Measurements from ENCODE around the gene WDR11. TPM values are rescaled to one million over a fixed set of nuclear protein-coding genes. Genes with fewer than 3 reads are reported as not detected.

The WDR11 gene
- total RNA-seq, 1 experiment from 2014 or later, result 48.3 TPM

DNA sequence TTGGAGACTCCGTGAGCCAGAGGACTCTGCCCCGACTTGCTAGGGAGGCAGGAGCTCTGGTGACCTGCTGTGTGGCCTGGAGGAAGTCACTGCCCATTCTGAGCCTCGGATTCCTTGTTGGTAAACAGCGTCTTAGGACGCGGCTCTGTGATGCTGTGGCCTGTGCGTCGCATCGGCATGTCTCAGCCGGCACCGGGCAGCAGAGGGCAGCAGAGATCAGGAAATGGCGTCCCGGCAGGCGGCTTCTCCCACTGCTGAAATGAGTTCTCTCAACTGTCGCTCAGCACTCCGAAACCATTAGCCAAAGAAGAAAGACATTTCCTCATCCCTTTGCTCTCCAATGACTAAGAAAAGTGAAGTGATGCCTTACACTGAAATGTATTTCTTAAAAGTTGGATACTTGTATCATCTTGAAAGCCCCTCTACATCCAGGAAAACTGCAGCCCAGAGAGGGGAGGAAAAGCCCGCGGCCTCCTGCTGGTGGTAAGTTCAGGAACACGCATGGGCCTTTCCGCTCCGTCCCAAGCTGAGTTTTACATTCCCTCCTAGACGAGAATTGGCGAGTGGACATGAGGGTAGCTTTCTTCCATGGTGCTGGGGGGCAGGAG lies 91.7 kb downstream of the WDR11 start:
- Histone ChIP-seq H3K9ac (ENCODE audit: low read length) (peak overlapping the region; percentile 42; the same call in 1 of the 2 replicates), H2AFZ (ENCODE audit: low read depth, low read length, poor library complexity, severe bottlenecking) (peak overlapping the region; percentile 100), H3K9me3 (ENCODE audit: control insufficient read depth in 1 of 2, insufficient read depth in 1 of 2, low read depth in 1 of 2, low read length in 2 of 2) (no peaks in the 10 kb centered on the region), H3K36me3 (ENCODE audit: control insufficient read depth in 1 of 2, insufficient read depth in 2 of 2, low read length in 2 of 2) (no peaks in the 10 kb centered on the region), H3K4me3 (replicated peaks in 1 of 2; ENCODE audit: low read depth in 1 of 2, low read length in 2 of 2) (peak overlapping the region; percentile 27 to 48), H3K27me3 (ENCODE audit: insufficient read depth, low read length) (no peaks in the 10 kb centered on the region), H3K79me2 (ENCODE audit: insufficient read depth, low read length) (no peaks in the 10 kb centered on the region), H3K9me2 (ENCODE audit: insufficient read depth) (no peaks in the 10 kb centered on the region), H3K27ac (ENCODE audit: low read depth, low read length) (no peak overlapping the region), H4K20me1 (ENCODE audit: insufficient read depth) (no peaks in the 10 kb centered on the region), H3K4me1 (ENCODE audit: control insufficient read depth in 1 of 2, insufficient read depth in 2 of 2, low read length in 2 of 2) (peaks cover 0 to 13% of the 10 kb centered on the region in 2 experiments; a peak in 3 of 4 replicates), H3K4me2 (ENCODE audit: low read length) (peak overlapping the region; percentile 73)
- ATAC-seq, result peak; percentile 96
- RAD21 ChIA-PET (ENCODE audit: low non-redundant PET in 1 of 2, low total read pairs in 2 of 2, uncharacterized antibody in 2 of 2, unreplicated experiment in 2 of 2), result interaction anchor here in 1 of 2 experiments (1.2 kb wide), 1 partner anchor 754 kb away, joined by 3 read pairs; no protein-coding TSS in a partner anchor
- TSS peak; percentile 83 for BruUV-seq (replicated peaks)
- CTCF ChIA-PET, result interaction anchor here (0.7 to 1.5 kb wide), 7 partner anchors 36 to 960 kb away, joined by 3 to 5 read pairs (median 4); no protein-coding TSS in a partner anchor
- DNase-seq (ENCODE audit: low read depth, low spot score), result peak; percentile 81
- POLR2A ChIA-PET, result no interaction called here
- intact Hi-C loops (cut with micrococcal nuclease), result loop anchor here (1.0 to 10.0 kb wide), 8 partner anchors 222 to 1762 kb away; no protein-coding TSS in a partner anchor
- TF ChIP-seq SRF (IDR thresholded peaks at IDR 0.05; ENCODE audit: low read depth), result no peak
- no peak for TF ChIP-seq POLR2A (IDR thresholded peaks at IDR 0.05; ENCODE audit: borderline replicate concordance, extremely low read depth, insufficient read depth, insufficient read length)
- no peak; the same call in 1 of the 2 replicates for TF ChIP-seq ELF1 (IDR thresholded peaks at IDR 0.05; ENCODE audit: borderline replicate concordance, low read depth)
- TF ChIP-seq CEBPB (IDR thresholded peaks at IDR 0.05; ENCODE audit: low read depth), result no peak
- TF ChIP-seq SIN3A (IDR thresholded peaks at IDR 0.05; ENCODE audit: low read depth), result no peak
- no peak for TF ChIP-seq FOSL1 (IDR thresholded peaks at IDR 0.05; ENCODE audit: low read depth)
- TF ChIP-seq, protein P1, sequence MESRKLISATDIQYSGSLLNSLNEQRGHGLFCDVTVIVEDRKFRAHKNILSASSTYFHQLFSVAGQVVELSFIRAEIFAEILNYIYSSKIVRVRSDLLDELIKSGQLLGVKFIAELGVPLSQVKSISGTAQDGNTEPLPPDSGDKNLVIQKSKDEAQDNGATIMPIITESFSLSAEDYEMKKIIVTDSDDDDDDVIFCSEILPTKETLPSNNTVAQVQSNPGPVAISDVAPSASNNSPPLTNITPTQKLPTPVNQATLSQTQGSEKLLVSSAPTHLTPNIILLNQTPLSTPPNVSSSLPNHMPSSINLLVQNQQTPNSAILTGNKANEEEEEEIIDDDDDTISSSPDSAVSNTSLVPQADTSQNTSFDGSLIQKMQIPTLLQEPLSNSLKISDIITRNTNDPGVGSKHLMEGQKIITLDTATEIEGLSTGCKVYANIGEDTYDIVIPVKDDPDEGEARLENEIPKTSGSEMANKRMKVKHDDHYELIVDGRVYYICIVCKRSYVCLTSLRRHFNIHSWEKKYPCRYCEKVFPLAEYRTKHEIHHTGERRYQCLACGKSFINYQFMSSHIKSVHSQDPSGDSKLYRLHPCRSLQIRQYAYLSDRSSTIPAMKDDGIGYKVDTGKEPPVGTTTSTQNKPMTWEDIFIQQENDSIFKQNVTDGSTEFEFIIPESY (IDR thresholded peaks at IDR 0.05; ENCODE audit: extremely low read depth, insufficient replicate concordance, low read length), result no peak
- TF ChIP-seq ZNF274 (IDR thresholded peaks at IDR 0.05; ENCODE audit: low read depth, low read length), result no peak
- TF ChIP-seq RAD21 (IDR thresholded peaks at IDR 0.05; ENCODE audit: low read depth), result peak; percentile 99
- no peak for TF ChIP-seq SP1 (IDR thresholded peaks at IDR 0.05; ENCODE audit: low read depth)
- peak; percentile 46; the same call in 1 of the 2 replicates for TF ChIP-seq ZFX (IDR thresholded peaks at IDR 0.05)
- TF ChIP-seq, protein P2, sequence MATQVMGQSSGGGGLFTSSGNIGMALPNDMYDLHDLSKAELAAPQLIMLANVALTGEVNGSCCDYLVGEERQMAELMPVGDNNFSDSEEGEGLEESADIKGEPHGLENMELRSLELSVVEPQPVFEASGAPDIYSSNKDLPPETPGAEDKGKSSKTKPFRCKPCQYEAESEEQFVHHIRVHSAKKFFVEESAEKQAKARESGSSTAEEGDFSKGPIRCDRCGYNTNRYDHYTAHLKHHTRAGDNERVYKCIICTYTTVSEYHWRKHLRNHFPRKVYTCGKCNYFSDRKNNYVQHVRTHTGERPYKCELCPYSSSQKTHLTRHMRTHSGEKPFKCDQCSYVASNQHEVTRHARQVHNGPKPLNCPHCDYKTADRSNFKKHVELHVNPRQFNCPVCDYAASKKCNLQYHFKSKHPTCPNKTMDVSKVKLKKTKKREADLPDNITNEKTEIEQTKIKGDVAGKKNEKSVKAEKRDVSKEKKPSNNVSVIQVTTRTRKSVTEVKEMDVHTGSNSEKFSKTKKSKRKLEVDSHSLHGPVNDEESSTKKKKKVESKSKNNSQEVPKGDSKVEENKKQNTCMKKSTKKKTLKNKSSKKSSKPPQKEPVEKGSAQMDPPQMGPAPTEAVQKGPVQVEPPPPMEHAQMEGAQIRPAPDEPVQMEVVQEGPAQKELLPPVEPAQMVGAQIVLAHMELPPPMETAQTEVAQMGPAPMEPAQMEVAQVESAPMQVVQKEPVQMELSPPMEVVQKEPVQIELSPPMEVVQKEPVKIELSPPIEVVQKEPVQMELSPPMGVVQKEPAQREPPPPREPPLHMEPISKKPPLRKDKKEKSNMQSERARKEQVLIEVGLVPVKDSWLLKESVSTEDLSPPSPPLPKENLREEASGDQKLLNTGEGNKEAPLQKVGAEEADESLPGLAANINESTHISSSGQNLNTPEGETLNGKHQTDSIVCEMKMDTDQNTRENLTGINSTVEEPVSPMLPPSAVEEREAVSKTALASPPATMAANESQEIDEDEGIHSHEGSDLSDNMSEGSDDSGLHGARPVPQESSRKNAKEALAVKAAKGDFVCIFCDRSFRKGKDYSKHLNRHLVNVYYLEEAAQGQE (IDR thresholded peaks at IDR 0.05; ENCODE audit: low read depth), result no peak
- no peak for TF ChIP-seq EZH2phosphoT487 (IDR thresholded peaks at IDR 0.05; ENCODE audit: borderline replicate concordance)
- no peak for TF ChIP-seq ATF3 (IDR thresholded peaks at IDR 0.05)
- peak; percentile 70; the same call in 1 of the 2 replicates for TF ChIP-seq CBX3 (IDR thresholded peaks at IDR 0.05; ENCODE audit: low read depth)
- no peak for TF ChIP-seq JUND (IDR thresholded peaks at IDR 0.05)
- TF ChIP-seq, protein P3, sequence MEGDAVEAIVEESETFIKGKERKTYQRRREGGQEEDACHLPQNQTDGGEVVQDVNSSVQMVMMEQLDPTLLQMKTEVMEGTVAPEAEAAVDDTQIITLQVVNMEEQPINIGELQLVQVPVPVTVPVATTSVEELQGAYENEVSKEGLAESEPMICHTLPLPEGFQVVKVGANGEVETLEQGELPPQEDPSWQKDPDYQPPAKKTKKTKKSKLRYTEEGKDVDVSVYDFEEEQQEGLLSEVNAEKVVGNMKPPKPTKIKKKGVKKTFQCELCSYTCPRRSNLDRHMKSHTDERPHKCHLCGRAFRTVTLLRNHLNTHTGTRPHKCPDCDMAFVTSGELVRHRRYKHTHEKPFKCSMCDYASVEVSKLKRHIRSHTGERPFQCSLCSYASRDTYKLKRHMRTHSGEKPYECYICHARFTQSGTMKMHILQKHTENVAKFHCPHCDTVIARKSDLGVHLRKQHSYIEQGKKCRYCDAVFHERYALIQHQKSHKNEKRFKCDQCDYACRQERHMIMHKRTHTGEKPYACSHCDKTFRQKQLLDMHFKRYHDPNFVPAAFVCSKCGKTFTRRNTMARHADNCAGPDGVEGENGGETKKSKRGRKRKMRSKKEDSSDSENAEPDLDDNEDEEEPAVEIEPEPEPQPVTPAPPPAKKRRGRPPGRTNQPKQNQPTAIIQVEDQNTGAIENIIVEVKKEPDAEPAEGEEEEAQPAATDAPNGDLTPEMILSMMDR (IDR thresholded peaks at IDR 0.05 in 2 of 3, conservative IDR thresholded peaks at IDR 0.05 in 1 of 3; ENCODE audit: borderline replicate concordance in 1 of 3, insufficient read depth in 1 of 3, low read depth in 2 of 3, low read length in 2 of 3), result peak; percentile 85 to 96 (median 95)
- TF ChIP-seq EGR1 (IDR thresholded peaks at IDR 0.05; ENCODE audit: low read depth), result no peak
- TF ChIP-seq EZH2 (IDR thresholded peaks at IDR 0.05), result no peak
- TF ChIP-seq POLR2AphosphoS5 (IDR thresholded peaks at IDR 0.05; ENCODE audit: low read depth, low read length), result 0 out of 2 replicates have a peak, but pooled peaks have one; percentile 31

Data from HCT116 (cell line).